Neural cell (in vitro differentiated cells): ENCODE data around the gene TRMT61B. TPM values are rescaled to one million over a fixed set of nuclear protein-coding genes. Genes with fewer than 3 reads are reported as not detected.

Experiments used
- H2AFZ ChIP-seq: fragments of 200-600, 300-800 bp; sonication (generic), shearing (Covaris generic); 2 replicates; pipeline ENCODE4 v1.6.0; 2014; ENCODE audit warnings: low read depth, mild to moderate bottlenecking, antibody characterized with exemption, low read length, moderate library complexity
- H3F3A ChIP-seq: fragments of 200-600 bp; shearing (Covaris generic); 2 replicates; pipeline ENCODE4 v1.6.1; 2016; ENCODE audit warnings: mild to moderate bottlenecking, moderate library complexity, mixed read lengths, antibody characterized with exemption, low read length; ENCODE audit not compliant: insufficient read depth, poor library complexity, severe bottlenecking
- H3K27ac ChIP-seq: fragments of 200-600, 300-800 bp; sonication (generic), shearing (Covaris generic); 2 replicates; pipeline ENCODE4 v1.5.1; 2014; ENCODE audit warnings: mild to moderate bottlenecking, low read length, moderate library complexity
- H3K27me3 ChIP-seq: fragments of 300-800, 200-600 bp; sonication (generic), shearing (Covaris generic); 2 replicates; pipeline ENCODE4 v1.6.0; 2014; ENCODE audit warnings: mild to moderate bottlenecking, low read depth, low read length, moderate library complexity; ENCODE audit not compliant: insufficient read depth
- H3K36me3 ChIP-seq: fragments of 300-800, 200-600 bp; sonication (generic), shearing (Covaris generic); 2 replicates; pipeline ENCODE4 v1.5.1; 2014; ENCODE audit warnings: mild to moderate bottlenecking, antibody characterized with exemption, low read length, moderate library complexity; ENCODE audit not compliant: insufficient read depth
- H3K4me2 ChIP-seq: fragments of 300-800, 200-600 bp; sonication (generic), shearing (Covaris generic); 2 replicates; pipeline ENCODE4 v1.6.0; 2014; ENCODE audit warnings: mild to moderate bottlenecking, low read length
- H3K4me3 ChIP-seq: fragments of 300-800, 200-600 bp; sonication (generic), shearing (Covaris generic); 2 replicates; pipeline ENCODE4 v1.5.1; 2014; ENCODE audit warnings: mild to moderate bottlenecking, low read length, moderate library complexity
- H3K79me2 ChIP-seq: fragments of 200-600 bp; shearing (Covaris generic); replicated peaks from 2 replicates; pipeline ENCODE4 v1.6.0; 2014; ENCODE audit warnings: mild to moderate bottlenecking, low read length, moderate library complexity; ENCODE audit not compliant: insufficient read depth
- H3K9ac ChIP-seq: fragments of 300-800, 200-600 bp; sonication (generic), shearing (Covaris generic); 2 replicates; pipeline ENCODE4 v1.6.1; 2016; ENCODE audit warnings: mild to moderate bottlenecking, low read length, mixed read lengths
- H3K9me2 ChIP-seq: fragments of 200-600 bp; shearing (Covaris generic); 2 replicates; pipeline ENCODE4 v1.6.1; 2016; ENCODE audit warnings: mild to moderate bottlenecking, low read length, mixed read lengths; ENCODE audit not compliant: insufficient read depth
- H3K9me3 ChIP-seq: fragments of 200-600, 300-800 bp; sonication (generic), shearing (Covaris generic); 2 replicates; pipeline ENCODE4 v1.6.1; 2016; ENCODE audit warnings: mild to moderate bottlenecking, mixed run types, low read length, moderate library complexity, mixed read lengths
- H4K20me1 ChIP-seq: fragments of 200-600 bp; shearing (Covaris generic); 2 replicates; pipeline ENCODE4 v1.6.1; 2016; ENCODE audit warnings: mild to moderate bottlenecking, mixed run types; ENCODE audit not compliant: insufficient read depth
- EP300 ChIP-seq: fragments of 450-650 bp; conservative IDR thresholded peaks from 2 replicates; pipeline ENCODE4 v1.6.1; 2014; ENCODE audit warnings: antibody characterized with exemption, mild to moderate bottlenecking, moderate library complexity; ENCODE audit not compliant: poor library complexity, severe bottlenecking
- EZH2 ChIP-seq: fragments of 200-600, 300-800 bp; shearing (Covaris generic), sonication (generic); IDR thresholded peaks from 2 replicates; pipeline ENCODE4 v1.6.1; 2014; ENCODE audit warnings: antibody characterized with exemption, low read length, borderline replicate concordance, mild to moderate bottlenecking; ENCODE audit not compliant: insufficient read depth, poor library complexity, severe bottlenecking
- MXI1 ChIP-seq: fragments of 450-650 bp; conservative IDR thresholded peaks from 2 replicates; pipeline ENCODE4 v1.6.1; 2014; ENCODE audit warnings: antibody characterized with exemption, mild to moderate bottlenecking; ENCODE audit not compliant: poor library complexity, severe bottlenecking
- POLR2AphosphoS5 ChIP-seq: IDR thresholded peaks from 2 replicates; pipeline ENCODE4 v1.6.1; 2012
- RAD21 ChIP-seq: fragments of 450-650 bp; conservative IDR thresholded peaks from 2 replicates; pipeline ENCODE4 v1.6.1; 2014; ENCODE audit warnings: antibody characterized with exemption, mild to moderate bottlenecking, moderate library complexity
- SMC3 ChIP-seq: fragments of 450-650 bp; conservative IDR thresholded peaks from 2 replicates; pipeline ENCODE4 v1.6.1; 2014; ENCODE audit warnings: antibody characterized with exemption, mild to moderate bottlenecking, moderate library complexity; ENCODE audit not compliant: poor library complexity
- TAF1 ChIP-seq: IDR thresholded peaks from 2 replicates; pipeline ENCODE4 v1.6.1; 2012; ENCODE audit warnings: low read depth
- polyA plus RNA-seq: library from polyadenylated mRNA; depleted of rRNA; stranded (reverse); fragments of >200 nt; gene quantifications from 2 replicates; pipeline ENCODE4 v1.2.3, GENCODE V29; 2014
- small RNA-seq, 3 experiments: library from RNA; depleted of rRNA; stranded (forward); fragments of <200 nt; gene quantifications; one replicate each; pipeline ENCODE3, GENCODE V24; 2012
- TF ChIP-seq, protein P1 (sequence below): fragments of 450-650 bp; IDR thresholded peaks from 2 replicates; pipeline ENCODE4 v1.5.1; 2014; ENCODE audit warnings: antibody characterized with exemption, mild to moderate bottlenecking, moderate library complexity; ENCODE audit not compliant: poor library complexity, severe bottlenecking
- TF ChIP-seq, protein P2 (sequence below): IDR thresholded peaks from 2 replicates; pipeline ENCODE4 v1.6.1; 2012; ENCODE audit warnings: borderline replicate concordance

The TRMT61B gene
- polyA plus RNA-seq, 1 donor from 2014 or later: 35.1 TPM

DNA sequence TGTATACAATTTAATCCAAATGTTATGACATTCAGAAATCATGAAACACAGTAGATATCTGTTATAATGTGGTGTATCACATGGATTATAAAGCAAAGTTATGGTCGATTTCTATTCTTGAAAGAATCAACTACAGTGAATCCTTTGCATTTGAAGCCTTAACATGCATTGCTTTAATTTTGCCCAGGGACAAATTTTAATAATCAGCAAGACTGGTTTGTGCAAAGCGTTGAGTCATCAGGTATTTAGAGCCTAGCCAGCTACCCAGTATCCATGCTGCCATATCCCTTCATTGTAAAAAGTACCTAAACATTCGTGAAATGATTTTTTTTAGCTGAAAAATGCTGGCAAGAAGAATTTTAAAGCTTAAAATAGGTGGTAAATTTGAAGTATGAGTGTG, 68.4 kb downstream of the TRMT61B start:
- no peaks in the 10 kb centered on the region for H4K20me1 ChIP-seq

More for the DNA sequence above, 68.4 kb downstream of the TRMT61B start:
- Histone ChIP-seq H3K27ac (no peak overlapping the region), H3F3A (no peaks in the 10 kb centered on the region), H3K27me3 (no peaks in the 10 kb centered on the region), H3K79me2 (peaks cover 6% of the 10 kb centered on the region), H3K9me3 (no peaks in the 10 kb centered on the region), H3K9ac (no peak overlapping the region), H3K4me2 (no peak overlapping the region), H3K9me2 (no peaks in the 10 kb centered on the region), H3K4me3 (no peak overlapping the region), H2AFZ (no peak overlapping the region), H3K36me3 (peaks cover 18% of the 10 kb centered on the region)
- TF ChIP-seq EP300 (no peak), EZH2 (no peak), TAF1 (no peak), MXI1 (no peak), SMC3 (no peak), RAD21 (no peak), POLR2AphosphoS5 (no peak)
- TF ChIP-seq, protein P1, sequence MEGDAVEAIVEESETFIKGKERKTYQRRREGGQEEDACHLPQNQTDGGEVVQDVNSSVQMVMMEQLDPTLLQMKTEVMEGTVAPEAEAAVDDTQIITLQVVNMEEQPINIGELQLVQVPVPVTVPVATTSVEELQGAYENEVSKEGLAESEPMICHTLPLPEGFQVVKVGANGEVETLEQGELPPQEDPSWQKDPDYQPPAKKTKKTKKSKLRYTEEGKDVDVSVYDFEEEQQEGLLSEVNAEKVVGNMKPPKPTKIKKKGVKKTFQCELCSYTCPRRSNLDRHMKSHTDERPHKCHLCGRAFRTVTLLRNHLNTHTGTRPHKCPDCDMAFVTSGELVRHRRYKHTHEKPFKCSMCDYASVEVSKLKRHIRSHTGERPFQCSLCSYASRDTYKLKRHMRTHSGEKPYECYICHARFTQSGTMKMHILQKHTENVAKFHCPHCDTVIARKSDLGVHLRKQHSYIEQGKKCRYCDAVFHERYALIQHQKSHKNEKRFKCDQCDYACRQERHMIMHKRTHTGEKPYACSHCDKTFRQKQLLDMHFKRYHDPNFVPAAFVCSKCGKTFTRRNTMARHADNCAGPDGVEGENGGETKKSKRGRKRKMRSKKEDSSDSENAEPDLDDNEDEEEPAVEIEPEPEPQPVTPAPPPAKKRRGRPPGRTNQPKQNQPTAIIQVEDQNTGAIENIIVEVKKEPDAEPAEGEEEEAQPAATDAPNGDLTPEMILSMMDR: no peak
- TF ChIP-seq, protein P2, sequence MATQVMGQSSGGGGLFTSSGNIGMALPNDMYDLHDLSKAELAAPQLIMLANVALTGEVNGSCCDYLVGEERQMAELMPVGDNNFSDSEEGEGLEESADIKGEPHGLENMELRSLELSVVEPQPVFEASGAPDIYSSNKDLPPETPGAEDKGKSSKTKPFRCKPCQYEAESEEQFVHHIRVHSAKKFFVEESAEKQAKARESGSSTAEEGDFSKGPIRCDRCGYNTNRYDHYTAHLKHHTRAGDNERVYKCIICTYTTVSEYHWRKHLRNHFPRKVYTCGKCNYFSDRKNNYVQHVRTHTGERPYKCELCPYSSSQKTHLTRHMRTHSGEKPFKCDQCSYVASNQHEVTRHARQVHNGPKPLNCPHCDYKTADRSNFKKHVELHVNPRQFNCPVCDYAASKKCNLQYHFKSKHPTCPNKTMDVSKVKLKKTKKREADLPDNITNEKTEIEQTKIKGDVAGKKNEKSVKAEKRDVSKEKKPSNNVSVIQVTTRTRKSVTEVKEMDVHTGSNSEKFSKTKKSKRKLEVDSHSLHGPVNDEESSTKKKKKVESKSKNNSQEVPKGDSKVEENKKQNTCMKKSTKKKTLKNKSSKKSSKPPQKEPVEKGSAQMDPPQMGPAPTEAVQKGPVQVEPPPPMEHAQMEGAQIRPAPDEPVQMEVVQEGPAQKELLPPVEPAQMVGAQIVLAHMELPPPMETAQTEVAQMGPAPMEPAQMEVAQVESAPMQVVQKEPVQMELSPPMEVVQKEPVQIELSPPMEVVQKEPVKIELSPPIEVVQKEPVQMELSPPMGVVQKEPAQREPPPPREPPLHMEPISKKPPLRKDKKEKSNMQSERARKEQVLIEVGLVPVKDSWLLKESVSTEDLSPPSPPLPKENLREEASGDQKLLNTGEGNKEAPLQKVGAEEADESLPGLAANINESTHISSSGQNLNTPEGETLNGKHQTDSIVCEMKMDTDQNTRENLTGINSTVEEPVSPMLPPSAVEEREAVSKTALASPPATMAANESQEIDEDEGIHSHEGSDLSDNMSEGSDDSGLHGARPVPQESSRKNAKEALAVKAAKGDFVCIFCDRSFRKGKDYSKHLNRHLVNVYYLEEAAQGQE: no peak

Small RNA genes within 50 kb of the gene (small RNA-seq; reads per million reads assigned to genes)
- 5.9 to 17.9 (median 7.0) reads per million in 3 experiments for gene SNORD92

Other genes starting within 250 kb of the TRMT61B start
- 135 and 239 TPM in 2 replicates for gene PPP1CB, start 118.5 kb downstream of the TRMT61B start, polyA plus RNA-seq
- 0.22 and 0.46 TPM in 2 replicates for gene SPDYA, start 59.5 kb downstream of the TRMT61B start, polyA plus RNA-seq
- 19.6 and 24.4 TPM in 2 replicates for gene WDR43, start 24.4 kb upstream of the TRMT61B start, polyA plus RNA-seq
- gene TOGARAM2, start 111.0 kb upstream of the TRMT61B start, polyA plus RNA-seq: 0.10 and 0.24 TPM in 2 replicates
- gene PCARE, start 204.2 kb upstream of the TRMT61B start, polyA plus RNA-seq: not detected in 2 replicates
- gene CLIP4, start 245.1 kb upstream of the TRMT61B start, polyA plus RNA-seq: 9.4 and 10.2 TPM in 2 replicates